ENCODE measurements around the gene TBC1D22A. TPM values are rescaled to one million over a fixed set of nuclear protein-coding genes. Genes with fewer than 3 reads are reported as not detected.

TBC1D22A gene
- polyA plus RNA-seq, 1 of the 3 experiments (the other 2 are of a cell fraction) = 16.5 TPM

DNA sequence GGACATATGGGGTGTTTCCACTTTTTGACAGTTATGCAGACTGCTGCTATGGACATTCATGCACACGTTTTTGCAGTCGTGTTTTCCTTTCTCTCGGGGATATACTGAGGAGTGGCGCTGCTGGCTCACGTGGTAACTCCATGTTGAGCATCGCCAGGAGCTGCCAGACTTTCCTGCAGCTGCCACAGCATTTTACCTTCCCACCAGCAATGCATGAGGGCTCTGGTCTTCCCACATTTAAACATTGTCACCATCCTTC is 95.4 kb downstream of the TBC1D22A start:
- Histone ChIP-seq H4K20me1 (ENCODE audit: insufficient read depth) (no peaks in the 10 kb centered on the region; the same call in 1 of the 2 replicates), H3K27me3 (ENCODE audit: insufficient read depth) (no peaks in the 10 kb centered on the region), H3K4me3 (ENCODE audit: low read depth in 2 of 2, low read length in 1 of 2) (no peak overlapping the region), H3K9me3 (no peaks in the 10 kb centered on the region), H3F3A (replicated peaks; ENCODE audit: insufficient read depth) (no peaks in the 10 kb centered on the region), H3K36me3 (replicated peaks in 1 of 2; ENCODE audit: control insufficient read depth in 1 of 2, insufficient read depth in 2 of 2, low read length in 1 of 2) (no peaks in the 10 kb centered on the region), H3K4me1 (ENCODE audit: control insufficient read depth in 1 of 2, insufficient read depth in 2 of 2, low read depth in 1 of 2, low read length in 1 of 2) (peaks cover 0 to 7% of the 10 kb centered on the region in 2 experiments; a peak in 1 of 4 replicates), H3K9me2 (no peaks in the 10 kb centered on the region), H2AFZ (ENCODE audit: low read depth) (no peak overlapping the region), H3K79me2 (ENCODE audit: insufficient read depth) (peaks cover 9% of the 10 kb centered on the region; the same call in 1 of the 2 replicates), H3K27ac (ENCODE audit: low read depth in 2 of 2, low read length in 1 of 2) (no peak overlapping the region), H3K4me2 (no peak overlapping the region), H3K9ac (no peak overlapping the region)
- CTCF ChIA-PET = no interaction called here
- DNase-seq = no peak
- TF ChIP-seq SMC3 (IDR thresholded peaks at IDR 0.05; ENCODE audit: low read depth, low read length) = no peak
- TF ChIP-seq GABPA (IDR thresholded peaks at IDR 0.05; ENCODE audit: low read depth) = no peak
- POLR2A ChIA-PET = no interaction called here
- WGBS (ENCODE audit: low lambda C conversion rate) = 89% methylated on average over 6 of the region's 6 CpGs

DNA sequence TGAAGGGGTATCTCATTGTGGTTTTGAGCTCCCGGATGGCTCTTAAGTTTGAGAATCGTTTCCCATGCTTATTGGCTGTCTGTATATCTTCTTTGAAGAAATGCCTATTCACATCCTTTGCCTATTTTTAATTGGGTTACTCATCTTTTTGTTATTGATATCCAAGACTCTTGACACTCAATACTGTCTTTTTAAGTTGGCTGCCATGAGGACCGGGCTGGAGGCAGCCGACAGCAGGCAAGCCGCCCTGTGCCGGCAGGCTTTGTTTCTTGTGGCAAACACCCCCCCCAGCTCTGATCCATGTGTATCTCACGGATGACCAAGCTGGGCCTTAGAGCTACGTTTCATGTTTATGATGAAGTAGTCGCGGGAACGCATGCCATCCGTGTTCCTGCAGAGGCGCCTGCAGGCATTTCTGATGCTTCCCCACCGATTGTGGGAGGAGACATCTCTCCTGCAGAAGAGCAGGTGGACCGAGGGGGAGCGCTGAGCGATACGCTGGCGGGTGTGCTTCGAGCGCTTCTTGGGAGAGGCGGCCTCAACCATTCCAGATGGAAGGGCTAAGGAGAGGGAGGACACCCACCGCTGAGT is 95.8 kb downstream of the TBC1D22A start:
- no peaks in the 10 kb centered on the region for H3K27me3 ChIP-seq (ENCODE audit: insufficient read depth)
- H3F3A ChIP-seq (replicated peaks; ENCODE audit: insufficient read depth) = no peaks in the 10 kb centered on the region
- no peak overlapping the region for H3K4me2 ChIP-seq
- H3K4me1 ChIP-seq (ENCODE audit: control insufficient read depth in 1 of 2, insufficient read depth in 2 of 2, low read depth in 1 of 2, low read length in 1 of 2) = peaks cover 0 to 7% of the 10 kb centered on the region in 2 experiments; a peak in 1 of 4 replicates
- H3K79me2 ChIP-seq (ENCODE audit: insufficient read depth) = peaks cover 9% of the 10 kb centered on the region; the same call in 1 of the 2 replicates
- no peak overlapping the region for H2AFZ ChIP-seq (ENCODE audit: low read depth)
- H3K9me3 ChIP-seq = no peaks in the 10 kb centered on the region
- H3K36me3 ChIP-seq (replicated peaks in 1 of 2; ENCODE audit: control insufficient read depth in 1 of 2, insufficient read depth in 2 of 2, low read length in 1 of 2) = no peaks in the 10 kb centered on the region
- POLR2A ChIA-PET = no interaction called here
- no peaks in the 10 kb centered on the region; the same call in 1 of the 2 replicates for H4K20me1 ChIP-seq (ENCODE audit: insufficient read depth)
- no peak overlapping the region for H3K27ac ChIP-seq (ENCODE audit: low read depth in 2 of 2, low read length in 1 of 2)
- no peaks in the 10 kb centered on the region for H3K9me2 ChIP-seq
- 97% methylated on average over 23 of the region's 23 CpGs for WGBS (ENCODE audit: low lambda C conversion rate)
- TF ChIP-seq SMC3 (IDR thresholded peaks at IDR 0.05; ENCODE audit: low read depth, low read length) (no peak), RFX5 (IDR thresholded peaks at IDR 0.05; ENCODE audit: low read length) (no peak), TCF12 (IDR thresholded peaks at IDR 0.05) (no peak), TAF1 (IDR thresholded peaks at IDR 0.05; ENCODE audit: borderline replicate concordance, low read depth, low read length) (no peak), FOXM1 (IDR thresholded peaks at IDR 0.05; ENCODE audit: low read depth) (no peak), TEAD4 (IDR thresholded peaks at IDR 0.05; ENCODE audit: borderline replicate concordance, insufficient read depth) (no peak)
- TF ChIP-seq, protein P1, sequence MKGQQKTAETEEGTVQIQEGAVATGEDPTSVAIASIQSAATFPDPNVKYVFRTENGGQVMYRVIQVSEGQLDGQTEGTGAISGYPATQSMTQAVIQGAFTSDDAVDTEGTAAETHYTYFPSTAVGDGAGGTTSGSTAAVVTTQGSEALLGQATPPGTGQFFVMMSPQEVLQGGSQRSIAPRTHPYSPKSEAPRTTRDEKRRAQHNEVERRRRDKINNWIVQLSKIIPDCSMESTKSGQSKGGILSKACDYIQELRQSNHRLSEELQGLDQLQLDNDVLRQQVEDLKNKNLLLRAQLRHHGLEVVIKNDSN (IDR thresholded peaks at IDR 0.05; ENCODE audit: borderline replicate concordance, low read depth) = no peak
- CTCF ChIA-PET = interaction anchor here (0.6 kb wide), 1 partner anchor 97 kb away, joined by 3 read pairs; no protein-coding TSS in a partner anchor
- H3K4me3 ChIP-seq (ENCODE audit: low read depth in 2 of 2, low read length in 1 of 2) = no peak overlapping the region
- no peak overlapping the region for H3K9ac ChIP-seq
- DNase-seq = no peak

DNA sequence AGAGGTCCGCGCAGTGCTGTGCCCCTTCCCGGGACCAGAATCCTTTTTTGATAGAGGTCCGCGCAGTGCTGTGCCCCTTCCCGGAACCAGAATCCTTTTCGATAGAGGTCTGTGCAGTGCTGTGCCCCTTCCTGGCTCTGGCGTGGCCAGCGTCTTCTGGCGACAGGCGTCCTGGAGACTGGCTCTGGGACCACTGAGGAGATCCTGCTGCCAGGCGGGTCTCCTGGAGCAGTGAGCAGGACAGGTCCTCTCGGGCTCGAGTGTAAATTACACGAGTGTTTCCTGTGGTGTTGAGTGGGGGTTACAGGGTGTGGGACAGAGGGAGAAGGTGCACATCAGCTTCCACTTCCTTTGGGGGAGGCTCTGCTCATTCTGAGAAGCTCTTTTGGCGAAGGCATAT is 98.1 kb downstream of the TBC1D22A start:
- H4K20me1 ChIP-seq (ENCODE audit: insufficient read depth) = no peaks in the 10 kb centered on the region; the same call in 1 of the 2 replicates
- H2AFZ ChIP-seq (ENCODE audit: low read depth) = no peak overlapping the region
- H3K4me3 ChIP-seq (ENCODE audit: low read depth in 2 of 2, low read length in 1 of 2) = no peak overlapping the region
- H3K9ac ChIP-seq = no peak overlapping the region
- peaks cover 0 to 3% of the 10 kb centered on the region in 2 experiments for H3K36me3 ChIP-seq (replicated peaks in 1 of 2; ENCODE audit: control insufficient read depth in 1 of 2, insufficient read depth in 2 of 2, low read length in 1 of 2)
- 96% methylated on average over 16 of the region's 16 CpGs for WGBS (ENCODE audit: low lambda C conversion rate)
- H3K27me3 ChIP-seq (ENCODE audit: insufficient read depth) = no peaks in the 10 kb centered on the region
- ChIA-PET CTCF (no interaction called here), POLR2A (no interaction called here)
- H3K9me3 ChIP-seq = no peaks in the 10 kb centered on the region
- TF ChIP-seq NFIC (IDR thresholded peaks at IDR 0.05; ENCODE audit: borderline replicate concordance) = no peak
- TF ChIP-seq NRF1 (IDR thresholded peaks at IDR 0.05; ENCODE audit: low read depth, low read length) = no peak
- TF ChIP-seq, protein P2, sequence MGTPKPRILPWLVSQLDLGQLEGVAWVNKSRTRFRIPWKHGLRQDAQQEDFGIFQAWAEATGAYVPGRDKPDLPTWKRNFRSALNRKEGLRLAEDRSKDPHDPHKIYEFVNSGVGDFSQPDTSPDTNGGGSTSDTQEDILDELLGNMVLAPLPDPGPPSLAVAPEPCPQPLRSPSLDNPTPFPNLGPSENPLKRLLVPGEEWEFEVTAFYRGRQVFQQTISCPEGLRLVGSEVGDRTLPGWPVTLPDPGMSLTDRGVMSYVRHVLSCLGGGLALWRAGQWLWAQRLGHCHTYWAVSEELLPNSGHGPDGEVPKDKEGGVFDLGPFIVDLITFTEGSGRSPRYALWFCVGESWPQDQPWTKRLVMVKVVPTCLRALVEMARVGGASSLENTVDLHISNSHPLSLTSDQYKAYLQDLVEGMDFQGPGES (IDR thresholded peaks at IDR 0.05; ENCODE audit: low read depth, low read length) = no peak
- TF ChIP-seq YY1 (IDR thresholded peaks at IDR 0.05; ENCODE audit: low read depth) = no peak
- TF ChIP-seq ELF1 (IDR thresholded peaks at IDR 0.05) = no peak
- H3K79me2 ChIP-seq (ENCODE audit: insufficient read depth) = peaks cover 4% of the 10 kb centered on the region; the same call in 1 of the 2 replicates
- peaks cover 0 to 4% of the 10 kb centered on the region in 2 experiments; a peak in 1 of 4 replicates for H3K4me1 ChIP-seq (ENCODE audit: control insufficient read depth in 1 of 2, insufficient read depth in 2 of 2, low read depth in 1 of 2, low read length in 1 of 2)
- DNase-seq = no peak
- no peak overlapping the region for H3K27ac ChIP-seq (ENCODE audit: low read depth in 2 of 2, low read length in 1 of 2)
- H3K9me2 ChIP-seq = no peaks in the 10 kb centered on the region
- peaks cover 4% of the 10 kb centered on the region for H3F3A ChIP-seq (replicated peaks; ENCODE audit: insufficient read depth)
- no peak overlapping the region for H3K4me2 ChIP-seq
